Fibroblast of the conjunctiva (primary cell): ENCODE results near the gene CR2.
"Not testable (repeated sequence)": the region's sequence is repeated elsewhere in the genome, so short reads cannot be mapped to it uniquely, and the experiment has no call there.

Source experiments
- DNase-seq: peaks from one replicate; pipeline ENCODE4 v3.0.0-alpha.2; 2010; ENCODE audit warnings: low read depth

Gene CR2

GRCh38 chr1:207504438-207504837 lies 50.3 kb downstream of the CR2 start:
- DNase-seq = no peak

DNA sequence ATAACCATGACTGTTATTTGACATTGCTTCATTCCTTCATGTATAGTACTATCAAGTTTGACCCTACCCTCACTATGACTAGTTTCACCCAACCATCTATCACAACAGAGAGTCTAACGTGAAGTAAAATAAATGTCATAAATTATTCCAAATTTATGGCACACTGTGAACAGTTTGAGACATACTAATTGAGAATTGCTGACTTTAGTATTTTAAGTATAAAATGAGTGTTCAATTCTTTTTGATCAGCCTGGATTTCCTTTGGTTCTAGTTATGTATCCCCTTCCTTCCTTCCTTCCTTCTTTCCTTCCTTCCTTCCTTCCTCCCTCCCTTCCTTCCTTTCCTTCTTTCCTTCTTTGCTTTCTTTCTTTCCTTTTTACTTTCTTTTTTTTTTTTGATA lies 56.3 kb downstream of the CR2 start:
- no peak for DNase-seq

DNA sequence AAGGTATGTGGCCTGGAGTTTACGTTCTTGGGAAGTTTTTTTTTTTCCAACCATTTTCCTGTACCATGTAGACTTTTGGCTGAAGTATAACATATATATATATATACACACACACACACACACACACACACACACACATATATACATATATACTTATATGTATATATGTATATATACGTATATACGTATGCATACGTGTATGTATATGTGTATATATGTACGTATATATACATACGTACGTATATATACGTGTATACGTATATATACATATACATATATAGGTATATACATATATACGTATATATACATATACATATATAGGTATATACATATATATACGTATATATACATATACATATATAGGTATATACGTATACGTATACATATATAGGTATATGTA lies 60.8 kb downstream of the CR2 start:
- DNase-seq = no peak

DNA sequence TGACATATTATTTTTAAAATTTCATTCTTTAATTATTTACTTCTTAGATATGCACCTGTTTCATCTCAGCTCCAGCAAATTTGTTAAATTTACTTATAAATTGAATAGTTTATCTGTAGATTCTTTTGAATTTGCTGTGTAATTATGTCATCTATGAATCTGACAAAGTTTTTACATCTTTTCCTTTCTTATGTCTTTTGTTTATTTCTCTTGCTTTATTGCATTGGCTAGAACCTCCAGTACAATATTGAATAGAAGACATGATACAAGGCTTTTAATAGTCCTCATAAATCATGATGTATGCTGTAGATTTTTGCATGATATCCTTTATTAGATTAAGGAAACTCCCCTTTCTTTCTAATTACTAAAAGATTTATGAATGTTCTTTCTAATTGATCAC lies 62.6 kb downstream of the CR2 start:
- no peak for DNase-seq

DNA sequence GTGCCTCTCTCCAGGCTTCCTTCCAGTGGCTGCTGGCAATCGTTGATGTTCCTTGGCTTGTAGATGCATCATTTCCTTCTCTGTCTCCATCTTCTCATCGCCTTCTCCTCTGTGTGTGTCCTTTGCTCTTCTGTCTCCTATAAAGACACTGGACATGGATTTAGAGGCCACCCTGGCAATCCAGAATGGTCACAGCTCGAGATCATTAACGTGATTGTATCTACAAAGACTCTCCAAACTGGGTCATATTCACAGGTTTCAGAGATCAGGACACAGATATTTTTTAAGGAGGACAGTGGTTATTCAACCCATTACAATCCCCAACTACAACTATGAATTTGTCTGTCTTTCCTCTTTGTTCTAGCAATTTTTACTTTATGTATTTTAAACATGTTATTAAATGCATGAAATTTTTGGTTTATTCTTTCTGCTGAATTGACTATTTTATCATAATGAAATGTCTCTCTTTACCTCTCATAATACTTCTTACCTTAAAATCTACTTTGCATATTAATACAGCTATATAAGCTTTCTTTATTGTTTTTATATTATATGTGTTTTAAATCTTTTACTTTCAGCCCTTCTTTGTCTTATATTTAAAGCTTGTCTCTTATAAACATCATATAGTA lies 64.6 kb downstream of the CR2 start:
- no peak for DNase-seq

DNA sequence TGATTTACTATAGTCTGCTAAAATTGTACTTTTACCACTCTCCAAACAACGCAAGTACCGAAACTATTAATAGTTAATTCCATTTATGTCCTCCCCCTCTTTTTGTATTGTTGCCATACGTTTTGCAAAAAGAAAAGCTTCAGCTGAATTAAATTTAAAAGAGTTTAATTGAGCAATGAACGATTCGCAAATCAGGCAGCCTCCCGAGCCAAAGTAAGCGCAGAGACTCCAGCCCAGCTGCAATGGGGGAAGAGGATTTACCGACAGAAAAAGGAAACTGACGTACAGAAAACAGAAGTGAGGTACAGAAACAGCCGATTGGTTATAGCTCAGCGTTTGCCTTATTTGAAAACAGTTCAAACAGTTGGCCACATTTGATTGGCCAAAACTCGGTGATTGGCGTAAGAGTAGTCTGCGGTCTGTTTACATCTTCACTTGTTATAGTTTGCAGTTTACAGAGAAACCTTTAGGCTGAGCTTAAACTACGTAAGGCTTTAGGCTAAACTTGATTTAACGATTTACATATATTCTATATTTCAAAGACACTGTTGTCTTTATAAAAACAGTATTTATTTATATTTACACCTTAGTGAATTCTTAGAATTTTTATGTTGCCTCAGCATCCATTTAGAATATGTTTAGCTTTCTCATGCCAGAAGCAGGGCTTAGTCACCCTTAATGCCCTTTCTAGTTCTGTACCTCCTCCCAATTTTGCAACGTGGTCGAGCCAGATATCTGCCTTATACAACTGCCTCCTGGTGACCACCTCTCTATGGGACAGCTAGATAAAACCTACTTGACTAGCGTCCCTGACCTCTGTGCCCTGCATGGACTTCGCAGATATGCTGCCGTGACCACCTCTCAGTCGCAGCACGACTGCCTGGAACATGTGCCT lies 65.6 kb downstream of the CR2 start:
- peak; percentile 20 for DNase-seq

DNA sequence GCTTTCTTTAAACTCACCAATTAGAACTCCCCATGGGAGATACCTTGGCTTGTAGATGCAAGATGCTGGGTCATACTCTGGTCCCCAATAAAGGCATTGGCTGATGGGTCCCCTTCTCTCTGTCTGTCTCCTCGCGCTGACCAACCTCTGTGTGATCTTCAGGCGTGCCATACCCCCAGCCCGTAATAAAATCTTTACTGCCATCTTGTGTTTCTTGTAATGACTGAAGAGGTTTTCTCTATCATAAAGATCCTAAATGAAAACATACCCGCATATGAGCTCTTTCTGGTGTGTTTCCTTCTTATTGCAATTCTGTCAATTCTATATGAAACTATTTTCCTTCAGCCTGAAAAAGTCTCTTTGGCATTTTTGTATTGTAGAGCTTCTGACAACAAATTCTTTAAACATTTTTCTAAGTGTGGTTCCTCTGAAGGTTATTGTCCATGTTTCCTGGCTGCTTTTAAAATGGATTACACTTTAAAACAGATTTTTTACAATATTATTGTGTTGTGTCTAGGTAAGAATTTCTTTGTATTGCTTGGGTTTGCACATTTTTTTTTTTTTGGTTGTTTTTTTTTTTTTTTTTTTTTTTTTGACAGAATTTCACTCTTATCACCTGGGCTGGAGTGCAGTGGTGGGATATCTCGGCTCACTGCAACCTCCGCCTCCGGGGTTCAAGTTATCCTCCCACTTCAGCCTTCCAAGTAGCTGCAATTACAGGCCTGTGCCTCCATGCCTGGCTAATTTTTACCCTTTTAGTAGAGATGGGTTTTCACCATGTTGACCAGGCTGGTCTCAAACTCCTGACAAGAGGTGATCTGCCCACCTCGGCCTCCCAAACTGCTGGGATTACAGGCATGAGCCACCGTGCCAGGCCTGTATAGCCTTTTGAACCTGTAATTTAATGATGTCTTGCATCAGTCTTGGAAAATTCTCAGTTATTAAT lies 66.5 kb downstream of the CR2 start:
- DNase-seq = not testable (repeated sequence)

GRCh38 chr1:207525239-207525638 lies 71.1 kb downstream of the CR2 start:
- not testable (repeated sequence) for DNase-seq

GRCh38 chr1:207528401-207528800 lies 74.3 kb downstream of the CR2 start:
- not testable (repeated sequence) for DNase-seq

DNA sequence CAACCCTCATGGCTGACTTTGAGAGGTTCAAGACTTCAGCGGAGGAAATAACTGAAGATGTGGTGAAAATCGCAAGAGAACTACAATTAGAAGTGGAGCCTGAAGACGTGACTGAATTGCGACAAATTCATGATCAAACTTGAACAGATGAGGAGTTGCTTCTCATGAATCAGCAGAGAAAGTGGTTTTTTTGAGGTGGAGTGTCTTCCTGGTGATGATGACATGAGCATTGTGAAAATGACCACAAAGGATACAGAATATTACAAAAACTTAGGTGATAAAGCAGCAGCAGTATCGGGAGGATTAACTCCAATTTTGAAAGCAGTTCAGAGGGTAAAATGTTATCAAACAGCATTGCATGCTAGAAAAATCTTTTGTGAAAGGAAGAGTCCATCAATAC lies 82.1 kb downstream of the CR2 start:
- DNase-seq = not testable (repeated sequence)
